CD4-positive, CD25-positive, alpha-beta regulatory T cell (primary cell): ENCODE results near the gene TBX2. TPM values are rescaled to one million over a fixed set of nuclear protein-coding genes. Genes with fewer than 3 reads are reported as not detected.
A peak's percentile ranks its signal among the peaks of the same experiment; 100 is the strongest.
"Not testable (repeated sequence)": the region's sequence is repeated elsewhere in the genome, so short reads cannot be mapped to it uniquely, and the experiment has no call there.

Source experiments
- ATAC-seq, 2 donors: fragments of 150-1000 bp; cut with Tn5 transposase; one replicate each; pipeline ENCODE4 v1.10.0; 2021; ENCODE audit warnings: low read depth in 2 of 2, moderate number of reproducible peaks in 2 of 2, moderate library complexity in 1 of 2
- DNase-seq, 3 donors: peaks; one replicate each; pipeline versions ENCODE4 v3.0.0 to v3.0.0-alpha.2; 2012 to 2022; ENCODE audit warnings: mixed read lengths in 1 of 3
- H3K27ac ChIP-seq: one replicate; pipeline ENCODE4 v1.7.0; 2013; ENCODE audit warnings: mild to moderate bottlenecking, low read length; ENCODE audit not compliant: insufficient read depth, poor library complexity, severe bottlenecking
- H3K27me3 ChIP-seq: one replicate; pipeline ENCODE4 v1.7.0; 2013; ENCODE audit warnings: low read length; ENCODE audit not compliant: control insufficient read depth, insufficient read depth
- H3K36me3 ChIP-seq: one replicate; pipeline ENCODE4 v1.7.0; 2013; ENCODE audit warnings: mild to moderate bottlenecking, low read length, moderate library complexity; ENCODE audit not compliant: control insufficient read depth, insufficient read depth
- H3K4me1 ChIP-seq: 2 replicates; pipeline ENCODE4 v1.7.0; 2013; ENCODE audit warnings: mild to moderate bottlenecking, low read length; ENCODE audit not compliant: insufficient read depth, control insufficient read depth, poor library complexity, severe bottlenecking
- H3K4me3 ChIP-seq: one replicate; pipeline ENCODE4 v1.7.0; 2013; ENCODE audit warnings: low read depth, mild to moderate bottlenecking, low read length, moderate library complexity
- H3K9me3 ChIP-seq, 2 experiments: 1 replicate in 1 of 2; 2 replicates in 1 of 2; pipeline ENCODE4 v1.7.0; 2013; ENCODE audit warnings: low read length in 2 of 2, mild to moderate bottlenecking in 1 of 2, moderate library complexity in 1 of 2; ENCODE audit not compliant: control insufficient read depth in 2 of 2
- H3K27ac Mint-ChIP-seq, 3 donors: one replicate each; pipeline ENCODE4 v1.8.0; 2020 to 2022; ENCODE audit warnings: mild to moderate bottlenecking in 3 of 3, mixed read lengths in 3 of 3, moderate library complexity in 2 of 3
- H3K27me3 Mint-ChIP-seq: one replicate; pipeline ENCODE4 v1.8.0; 2022; ENCODE audit warnings: mild to moderate bottlenecking, mixed read lengths
- H3K36me3 Mint-ChIP-seq: one replicate; pipeline ENCODE4 v1.8.0; 2020; ENCODE audit warnings: mixed read lengths
- H3K4me1 Mint-ChIP-seq, 4 donors: one replicate each; pipeline ENCODE4 v1.8.0; 2020 to 2022; ENCODE audit warnings: mixed read lengths in 4 of 4, mild to moderate bottlenecking in 1 of 4
- H3K4me3 Mint-ChIP-seq, 4 donors: one replicate each; pipeline ENCODE4 v1.8.0; 2020 to 2022; ENCODE audit warnings: mild to moderate bottlenecking in 4 of 4, mixed read lengths in 4 of 4, moderate library complexity in 3 of 4
- H3K9me3 Mint-ChIP-seq, 7 donors: one replicate each; pipeline ENCODE4 v1.8.0; 2020 to 2022; ENCODE audit warnings: mixed read lengths in 7 of 7, mild to moderate bottlenecking in 3 of 7, moderate library complexity in 2 of 7
- polyA plus RNA-seq, 4 donors: library from polyadenylated mRNA; unstranded; fragments of 300-500 nt; fragmentation: Illumina TruSeq; gene quantifications; one replicate each; pipeline ENCODE4 v1.2.3, GENCODE V29; 2021
- total RNA-seq: library from RNA; stranded (reverse); gene quantifications from one replicate; pipeline ENCODE4 v1.2.3, GENCODE V29; 2022

Gene TBX2
- total and polyA plus RNA-seq, 5 donors from 2014 or later, result not detected

GRCh38 chr17:61359513-61359912, 40.1 kb upstream of the TBX2 start:
- not testable (repeated sequence) for H3K27ac ChIP-seq, H3K4me3 ChIP-seq, H3K4me3 Mint-ChIP-seq, H3K27me3 Mint-ChIP-seq, H3K27ac Mint-ChIP-seq, ATAC-seq, H3K4me1 ChIP-seq, H3K9me3 ChIP-seq, H3K27me3 ChIP-seq, H3K9me3 Mint-ChIP-seq, H3K36me3 ChIP-seq, H3K36me3 Mint-ChIP-seq, H3K4me1 Mint-ChIP-seq, DNase-seq

GRCh38 chr17:61360318-61360943, 39.2 kb upstream of the TBX2 start:
- Histone ChIP-seq H3K9me3 (no peaks in the 10 kb centered on the region), H3K4me3 (no peak overlapping the region), H3K36me3 (no peaks in the 10 kb centered on the region), H3K27ac (no peak overlapping the region), H3K4me1 (no peaks in the 10 kb centered on the region), H3K27me3 (no peaks in the 10 kb centered on the region)
- no peaks in the 10 kb centered on the region for H3K9me3 Mint-ChIP-seq
- no peak overlapping the region for H3K4me3 Mint-ChIP-seq
- DNase-seq (no peak), ATAC-seq (no peak)
- H3K36me3 Mint-ChIP-seq, result peaks cover 5% of the 10 kb centered on the region
- H3K4me1 Mint-ChIP-seq, result no peaks in the 10 kb centered on the region
- H3K27me3 Mint-ChIP-seq, result no peaks in the 10 kb centered on the region
- peak overlapping the region in 1 of 3 donors; percentile 29 for H3K27ac Mint-ChIP-seq

- Mint-ChIP-seq H3K36me3 (peaks cover 6% of the 10 kb centered on the region), H3K27me3 (no peaks in the 10 kb centered on the region), H3K27ac (no peak overlapping the region), H3K4me3 (no peak overlapping the region), H3K9me3 (no peaks in the 10 kb centered on the region), H3K4me1 (no peaks in the 10 kb centered on the region)
- DNase-seq (no peak), ATAC-seq (no peak)
- Histone ChIP-seq H3K4me3 (no peak overlapping the region), H3K4me1 (no peaks in the 10 kb centered on the region), H3K27ac (no peak overlapping the region), H3K27me3 (no peaks in the 10 kb centered on the region), H3K9me3 (no peaks in the 10 kb centered on the region), H3K36me3 (no peaks in the 10 kb centered on the region)
Measured at GRCh38 chr17:61361084-61361483, 38.6 kb upstream of the TBX2 start.

- no peaks in the 10 kb centered on the region for H3K4me1 ChIP-seq
- Mint-ChIP-seq H3K9me3 (no peaks in the 10 kb centered on the region), H3K36me3 (peaks cover 8% of the 10 kb centered on the region), H3K27ac (no peak overlapping the region), H3K27me3 (no peaks in the 10 kb centered on the region), H3K4me1 (no peaks in the 10 kb centered on the region), H3K4me3 (no peak overlapping the region)
- ATAC-seq (no peak), DNase-seq (no peak)
- no peaks in the 10 kb centered on the region for H3K36me3 ChIP-seq
- no peaks in the 10 kb centered on the region for H3K9me3 ChIP-seq
- no peak overlapping the region for H3K4me3 ChIP-seq
- no peak overlapping the region for H3K27ac ChIP-seq
- no peaks in the 10 kb centered on the region for H3K27me3 ChIP-seq
Measured at GRCh38 chr17:61362396-61362795, 37.2 kb upstream of the TBX2 start.

- H3K4me3 ChIP-seq, result no peak overlapping the region
- no peak overlapping the region for H3K4me3 Mint-ChIP-seq
- no peaks in the 10 kb centered on the region for H3K36me3 ChIP-seq
- H3K27ac ChIP-seq, result no peak overlapping the region
- H3K27me3 Mint-ChIP-seq, result no peaks in the 10 kb centered on the region
- DNase-seq (no peak), ATAC-seq (no peak)
- no peak overlapping the region for H3K27ac Mint-ChIP-seq
- H3K9me3 ChIP-seq, result no peaks in the 10 kb centered on the region
- no peaks in the 10 kb centered on the region for H3K27me3 ChIP-seq
- no peaks in the 10 kb centered on the region for H3K9me3 Mint-ChIP-seq
- H3K4me1 Mint-ChIP-seq, result no peaks in the 10 kb centered on the region
- H3K36me3 Mint-ChIP-seq, result peaks cover 10% of the 10 kb centered on the region
- H3K4me1 ChIP-seq, result no peaks in the 10 kb centered on the region
Measured at GRCh38 chr17:61362852-61363600, 36.6 kb upstream of the TBX2 start.

- Mint-ChIP-seq H3K9me3 (no peaks in the 10 kb centered on the region), H3K4me3 (no peak overlapping the region), H3K27me3 (no peaks in the 10 kb centered on the region), H3K36me3 (peaks cover 16% of the 10 kb centered on the region), H3K27ac (no peak overlapping the region), H3K4me1 (no peaks in the 10 kb centered on the region)
- DNase-seq (no peak), ATAC-seq (no peak)
- H3K4me1 ChIP-seq, result no peaks in the 10 kb centered on the region
- no peaks in the 10 kb centered on the region for H3K36me3 ChIP-seq
- no peak overlapping the region for H3K4me3 ChIP-seq
- no peak overlapping the region for H3K27ac ChIP-seq
- H3K9me3 ChIP-seq, result no peaks in the 10 kb centered on the region
- H3K27me3 ChIP-seq, result no peaks in the 10 kb centered on the region
Measured at GRCh38 chr17:61363601-61364462, 35.8 kb upstream of the TBX2 start.

GRCh38 chr17:61364463-61364846, 35.2 kb upstream of the TBX2 start:
- peaks cover 16% of the 10 kb centered on the region for H3K36me3 Mint-ChIP-seq
- no peaks in the 10 kb centered on the region for H3K9me3 Mint-ChIP-seq
- Histone ChIP-seq H3K9me3 (no peaks in the 10 kb centered on the region), H3K27me3 (no peaks in the 10 kb centered on the region), H3K4me1 (no peaks in the 10 kb centered on the region), H3K4me3 (no peak overlapping the region), H3K36me3 (no peaks in the 10 kb centered on the region), H3K27ac (no peak overlapping the region)
- H3K4me3 Mint-ChIP-seq, result no peak overlapping the region
- no peak for DNase-seq
- H3K27me3 Mint-ChIP-seq, result no peaks in the 10 kb centered on the region
- no peaks in the 10 kb centered on the region for H3K4me1 Mint-ChIP-seq
- H3K27ac Mint-ChIP-seq, result no peak overlapping the region
- ATAC-seq, result no peak
